Osteoblast (primary cell): Measurements from ENCODE around the gene RNFT2. TPM values are rescaled to one million over a fixed set of nuclear protein-coding genes. Genes with fewer than 3 reads are reported as not detected.
A peak's percentile ranks its signal among the peaks of the same experiment; 100 is the strongest.

ENCODE experiments used
- DNase-seq: peaks from one replicate; pipeline ENCODE4 v3.0.0; 2011; ENCODE audit warnings: low spot score, mixed read lengths; ENCODE audit not compliant: insufficient read length; ENCODE audit errors: missing footprints
- H2AFZ ChIP-seq: 2 replicates; pipeline ENCODE4 v1.6.0; 2011; ENCODE audit warnings: mild to moderate bottlenecking, low read length
- H3K27ac ChIP-seq: 2 replicates; pipeline ENCODE4 v1.5.1; 2011; ENCODE audit warnings: mild to moderate bottlenecking, low read depth, low read length, moderate library complexity
- H3K27me3 ChIP-seq: 2 replicates; pipeline ENCODE4 v1.6.0; 2012; ENCODE audit warnings: mild to moderate bottlenecking, control low read depth, inconsistent platforms, low read length, moderate library complexity; ENCODE audit not compliant: insufficient read depth
- H3K36me3 ChIP-seq: 2 replicates; pipeline ENCODE4 v1.5.1; 2011; ENCODE audit warnings: mild to moderate bottlenecking, low read length, control low read depth, moderate library complexity; ENCODE audit not compliant: insufficient read depth
- H3K4me1 ChIP-seq: 2 replicates; pipeline ENCODE4 v1.5.1; 2011; ENCODE audit warnings: mild to moderate bottlenecking, low read length, control low read depth, moderate library complexity; ENCODE audit not compliant: insufficient read depth
- H3K4me2 ChIP-seq: 2 replicates; pipeline ENCODE4 v1.6.0; 2011; ENCODE audit warnings: mild to moderate bottlenecking, low read length; ENCODE audit not compliant: insufficient read depth
- H3K4me3 ChIP-seq: fragments of 200-600 bp; sonication (generic); 3 replicates; pipeline ENCODE4 v1.5.1; 2012; ENCODE audit warnings: mild to moderate bottlenecking, low read length, inconsistent platforms; ENCODE audit not compliant: insufficient read depth
- H3K79me2 ChIP-seq: 2 replicates; pipeline ENCODE4 v1.6.0; 2012; ENCODE audit warnings: mild to moderate bottlenecking, low read length, control low read depth, inconsistent platforms; ENCODE audit not compliant: insufficient read depth
- H3K9me3 ChIP-seq: 2 replicates; pipeline ENCODE4 v1.5.1; 2011; ENCODE audit warnings: low read depth, low read length, control low read depth
- H4K20me1 ChIP-seq: 2 replicates; pipeline ENCODE4 v1.6.0; 2012; ENCODE audit warnings: mild to moderate bottlenecking, low read length, control low read depth; ENCODE audit not compliant: insufficient read depth
- CTCF ChIP-seq: IDR thresholded peaks from 2 replicates; pipeline ENCODE4 v1.5.1; 2011; ENCODE audit warnings: mild to moderate bottlenecking, low read depth, low read length, moderate library complexity; ENCODE audit errors: extremely low read depth
- total RNA-seq: library from RNA; depleted of rRNA; stranded (reverse); fragments of >200 nt; gene quantifications from 2 replicates; pipeline ENCODE4 v1.2.3, GENCODE V29; 2012

Gene RNFT2
- total RNA-seq, 1 donor, result 3.3 TPM

GRCh38 chr12:116832353-116832752 lies 94.2 kb downstream of the RNFT2 start:
- H3K36me3 ChIP-seq, result no peaks in the 10 kb centered on the region
- H3K4me2 ChIP-seq, result no peak overlapping the region
- H3K4me1 ChIP-seq, result no peaks in the 10 kb centered on the region
- no peaks in the 10 kb centered on the region for H3K27me3 ChIP-seq
- H3K4me3 ChIP-seq, result no peak overlapping the region
- H3K9me3 ChIP-seq, result no peaks in the 10 kb centered on the region
- no peaks in the 10 kb centered on the region for H3K79me2 ChIP-seq
- H4K20me1 ChIP-seq, result no peaks in the 10 kb centered on the region
- H2AFZ ChIP-seq, result no peak overlapping the region
- no peak for TF ChIP-seq CTCF
- H3K27ac ChIP-seq, result no peak overlapping the region
- no peak for DNase-seq

DNA sequence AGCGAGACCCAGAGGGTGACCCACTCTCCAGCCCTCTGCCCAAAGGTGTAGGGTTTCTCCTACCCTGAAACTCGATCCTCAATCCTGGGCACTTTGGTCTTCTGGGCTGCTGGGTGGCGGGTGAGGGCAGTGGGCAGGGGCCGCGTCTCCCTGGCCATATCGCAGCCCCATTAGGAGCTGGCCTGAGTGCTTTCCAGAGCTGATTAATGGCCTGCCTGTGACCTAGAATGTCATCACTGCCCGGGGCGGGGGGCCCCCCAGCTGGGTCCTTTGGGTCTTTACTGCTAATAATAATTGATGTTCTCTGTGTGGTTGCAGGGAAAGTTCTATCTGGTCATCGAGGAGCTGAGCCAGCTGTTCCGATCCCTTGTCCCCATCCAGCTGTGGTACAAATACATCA lies 95.4 kb downstream of the RNFT2 start:
- no peak for TF ChIP-seq CTCF
- Histone ChIP-seq H3K27ac (no peak overlapping the region), H3K36me3 (no peaks in the 10 kb centered on the region), H3K4me3 (no peak overlapping the region), H3K4me2 (no peak overlapping the region), H3K4me1 (no peaks in the 10 kb centered on the region), H3K79me2 (no peaks in the 10 kb centered on the region), H4K20me1 (no peaks in the 10 kb centered on the region), H2AFZ (no peak overlapping the region), H3K9me3 (no peaks in the 10 kb centered on the region), H3K27me3 (no peaks in the 10 kb centered on the region)
- DNase-seq, result no peak

- Histone ChIP-seq H3K36me3 (no peaks in the 10 kb centered on the region), H2AFZ (no peak overlapping the region), H4K20me1 (no peaks in the 10 kb centered on the region), H3K9me3 (no peaks in the 10 kb centered on the region), H3K27ac (no peak overlapping the region), H3K27me3 (no peaks in the 10 kb centered on the region), H3K4me3 (no peak overlapping the region), H3K4me2 (no peak overlapping the region), H3K4me1 (no peaks in the 10 kb centered on the region), H3K79me2 (no peaks in the 10 kb centered on the region)
- TF ChIP-seq CTCF, result no peak
- no peak for DNase-seq
These were observed 97.4 kb downstream of the RNFT2 start for GRCh38 chr12:116835484-116835883.

- no peaks in the 10 kb centered on the region for H3K27me3 ChIP-seq
These were observed 99.0 kb downstream of the RNFT2 start for GRCh38 chr12:116837097-116837496.

More at GRCh38 chr12:116837097-116837496, 99.0 kb downstream of the RNFT2 start:
- no peaks in the 10 kb centered on the region for H3K79me2 ChIP-seq
- TF ChIP-seq CTCF, result no peak
- no peaks in the 10 kb centered on the region for H4K20me1 ChIP-seq
- no peak overlapping the region for H3K4me3 ChIP-seq
- H3K9me3 ChIP-seq, result no peaks in the 10 kb centered on the region
- no peak overlapping the region for H3K27ac ChIP-seq
- H3K36me3 ChIP-seq, result no peaks in the 10 kb centered on the region
- no peak overlapping the region for H3K4me2 ChIP-seq
- no peaks in the 10 kb centered on the region for H3K4me1 ChIP-seq
- H2AFZ ChIP-seq, result no peak overlapping the region
- DNase-seq, result peak; percentile 67
